AG10803 (cell line): ENCODE results near the gene RNF114.
A peak's percentile ranks its signal among the peaks of the same experiment; 100 is the strongest.

Experiments
- DNase-seq: peaks from one replicate; pipeline ENCODE4 v3.0.0; 2010; ENCODE audit warnings: low read depth
- H3K4me3 ChIP-seq: 2 replicates; pipeline ENCODE4 v1.5.1; 2011; ENCODE audit warnings: mild to moderate bottlenecking, low read length, control low read depth
- CTCF ChIP-seq: conservative IDR thresholded peaks from 2 replicates; pipeline ENCODE4 v1.5.1; 2011; ENCODE audit warnings: mild to moderate bottlenecking, low read length, control low read depth, inconsistent platforms

Gene RNF114

GRCh38 chr20:49982072-49982345 is 45.8 kb downstream of the RNF114 start:
- no peak for DNase-seq
- H3K4me3 ChIP-seq, result no peak overlapping the region
- TF ChIP-seq CTCF, result no peak

GRCh38 chr20:49982346-49983122 is 46.3 kb downstream of the RNF114 start, which contains the start of gene SNAI1:
SNAI1 (plus strand) TSS chr20:49982980; CDS start chr20:49983060, 80 bp downstream.
- H3K4me3 ChIP-seq, result peak within 1 kb of the TSS; percentile 97
- TF ChIP-seq CTCF, result peak; percentile 21; the same call in 1 of the 2 replicates
- DNase-seq, result peak; percentile 78

GRCh38 chr20:49983123-49983847 is 47.1 kb downstream of the RNF114 start:
- TF ChIP-seq CTCF, result 0 out of 2 replicates have a peak, but pooled peaks have one; percentile 1
- no peak for DNase-seq

GRCh38 chr20:49983848-49984408 is 47.7 kb downstream of the RNF114 start:
- TF ChIP-seq CTCF, result no peak
- DNase-seq, result peak; percentile 63
- peak overlapping the region; percentile 97 for H3K4me3 ChIP-seq

More at GRCh38 chr20:49983123-49983847, 47.1 kb downstream of the RNF114 start:
- peak overlapping the region; percentile 97 for H3K4me3 ChIP-seq

GRCh38 chr20:49984426-49985153 is 48.4 kb downstream of the RNF114 start:
- DNase-seq, result no peak
- TF ChIP-seq CTCF, result no peak
- peak overlapping the region; percentile 97 for H3K4me3 ChIP-seq

- DNase-seq, result no peak
- peak overlapping the region; percentile 97 for H3K4me3 ChIP-seq
- TF ChIP-seq CTCF, result no peak
Measured at GRCh38 chr20:49985157-49985556, 49.0 kb downstream of the RNF114 start.
